Spleen (tissue), 11 donors: ENCODE results near the gene IFT52. TPM values are rescaled to one million over a fixed set of nuclear protein-coding genes. Genes with fewer than 3 reads are reported as not detected.

Source experiments
- DNase-seq: peaks from one replicate; pipeline ENCODE4 v3.0.0-alpha.2; 2020
- H3K27ac ChIP-seq, 8 donors: fragments of 200-600 bp; sonication (generic) in 7 of 8; 1 replicate in 4 of 8; 2 replicates in 4 of 8; pipeline versions ENCODE4 v1.5.0 to v1.8.0; 2016 to 2021; ENCODE audit warnings: inconsistent platforms in 4 of 8, mild to moderate bottlenecking in 4 of 8, moderate library complexity in 1 of 8
- H3K27me3 ChIP-seq, 7 donors: fragments of 200-600 bp; sonication (generic) in 6 of 7; replicated peaks in 1 of 7; 1 replicate in 4 of 7; 2 replicates in 3 of 7; pipeline versions ENCODE4 v1.5.0 to v1.8.0; 2016 to 2021; ENCODE audit warnings: inconsistent platforms in 3 of 7, mild to moderate bottlenecking in 1 of 7
- H3K36me3 ChIP-seq, 6 donors: fragments of 200-600 bp; sonication (generic) in 5 of 6; 1 replicate in 4 of 6; 2 replicates in 2 of 6; pipeline versions ENCODE4 v1.5.0 to v1.8.0; 2016 to 2021; ENCODE audit warnings: inconsistent platforms in 2 of 6
- H3K4me1 ChIP-seq, 6 donors: fragments of 200-600 bp; sonication (generic) in 5 of 6; 1 replicate in 3 of 6; 2 replicates in 3 of 6; pipeline versions ENCODE4 v1.5.0 to v1.8.0; 2016 to 2021; ENCODE audit warnings: inconsistent platforms in 3 of 6
- H3K4me3 ChIP-seq, 8 donors: fragments of 200-600 bp; sonication (generic) in 7 of 8; 1 replicate in 4 of 8; 2 replicates in 4 of 8; pipeline versions ENCODE4 v1.5.0 to v1.8.0; 2016 to 2021; ENCODE audit warnings: inconsistent platforms in 4 of 8, mild to moderate bottlenecking in 4 of 8, moderate library complexity in 2 of 8
- H3K9me3 ChIP-seq, 8 donors: fragments of 200-600 bp; sonication (generic) in 7 of 8; 1 replicate in 4 of 8; 2 replicates in 4 of 8; pipeline versions ENCODE4 v1.5.0 to v1.8.0; 2016 to 2021; ENCODE audit warnings: inconsistent platforms in 4 of 8
- POLR2A ChIP-seq, 3 donors: fragments of 450-650 bp; IDR thresholded peaks; one replicate each; pipeline ENCODE4 v1.5.1; 2017; ENCODE audit warnings: antibody characterized with exemption in 3 of 3, mild to moderate bottlenecking in 1 of 3
- POLR2AphosphoS5 ChIP-seq, 3 donors: sonication (generic); formaldehyde crosslinking; IDR thresholded peaks; one replicate each; pipeline ENCODE4 v1.5.1; 2017; ENCODE audit warnings: antibody characterized with exemption in 3 of 3
- whole genome bisulfite sequencing, 5 donors: extraction: QIAGEN DNeasy Blood & Tissue Kit in 3 of 5; methylation state at CpG; one replicate each; pipeline versions ENCODE4 v1.1.5 to v1.1.7; 2013 to 2018; 5-methylcytosine and 5-hydroxymethylcytosine counted together
- intact Hi-C: fragments of 100-400 bp; cut with DNase I; formaldehyde crosslinking; loops from one replicate; pipeline ENCODE4 v1.15.0; 2023; ENCODE audit warnings: low total_unique reads
- polyA plus RNA-seq, 3 donors: library from polyadenylated mRNA; stranded (reverse); fragments of 200-250 nt; gene quantifications; one replicate each; pipeline ENCODE4 v1.2.1, GENCODE V29; 2013
- total RNA-seq, 7 donors: library from RNA; depleted of rRNA in 3 of 7; stranded (reverse); fragments of >200 nt in 3 of 7; fragmentation: NEBNext Ultra II Directional in 4 of 7; extraction: Animal tissue kit (Norgen Biotek cat#: 25700) in 4 of 7; gene quantifications; one replicate each; pipeline versions ENCODE4 v1.1.0 to v1.2.1, GENCODE V29; 2016 to 2021
- TF ChIP-seq, protein P1 (sequence below), 11 experiments: fragments of 200-600 bp in 7 of 11; fragments of 450-650 bp in 4 of 11; sonication (generic) in 4 of 11; IDR thresholded peaks in 8 of 11; conservative IDR thresholded peaks in 3 of 11; 1 replicate in 7 of 11; 2 replicates in 4 of 11; pipeline versions ENCODE4 v1.4.0 to v1.8.0; 2016 to 2021; ENCODE audit warnings: antibody characterized with exemption in 11 of 11, inconsistent platforms in 4 of 11, mild to moderate bottlenecking in 1 of 11
- donor health status: healthy with polysubstance abuse.
- donor health status: DM: no; HTN: no; CAD: no; lungs with moderate emphysema.
- donor health status: DM: no; HTN: no; CAD: no.
- donor health status: Bipolar disorder and iron deficiency.
- donor health status: healthy.
- donor health status: DM: no; HTN: no; CAD: no.
- donor health status: DM: yes; HTN: yes; CAD: no.

IFT52 gene
- total and polyA plus RNA-seq, 10 donors = 14.4 to 26.4 (median 18.6) TPM

GRCh38 chr20:43548273-43548880 lies 42.4 kb upstream of the IFT52 start:
- Histone ChIP-seq H3K36me3 (peaks cover 0 to 39% (median 0%) of the 10 kb centered on the region in 6 donors), H3K27ac (no peak overlapping the region), H3K4me1 (no peaks in the 10 kb centered on the region), H3K4me3 (no peak overlapping the region), H3K27me3 (no peaks in the 10 kb centered on the region), H3K9me3 (peaks cover 0 to 8% (median 5%) of the 10 kb centered on the region in 8 donors)
- DNase-seq = peak; percentile 25
- TF ChIP-seq POLR2A (IDR thresholded peaks at IDR 0.05) = no peak
- TF ChIP-seq, protein P1, sequence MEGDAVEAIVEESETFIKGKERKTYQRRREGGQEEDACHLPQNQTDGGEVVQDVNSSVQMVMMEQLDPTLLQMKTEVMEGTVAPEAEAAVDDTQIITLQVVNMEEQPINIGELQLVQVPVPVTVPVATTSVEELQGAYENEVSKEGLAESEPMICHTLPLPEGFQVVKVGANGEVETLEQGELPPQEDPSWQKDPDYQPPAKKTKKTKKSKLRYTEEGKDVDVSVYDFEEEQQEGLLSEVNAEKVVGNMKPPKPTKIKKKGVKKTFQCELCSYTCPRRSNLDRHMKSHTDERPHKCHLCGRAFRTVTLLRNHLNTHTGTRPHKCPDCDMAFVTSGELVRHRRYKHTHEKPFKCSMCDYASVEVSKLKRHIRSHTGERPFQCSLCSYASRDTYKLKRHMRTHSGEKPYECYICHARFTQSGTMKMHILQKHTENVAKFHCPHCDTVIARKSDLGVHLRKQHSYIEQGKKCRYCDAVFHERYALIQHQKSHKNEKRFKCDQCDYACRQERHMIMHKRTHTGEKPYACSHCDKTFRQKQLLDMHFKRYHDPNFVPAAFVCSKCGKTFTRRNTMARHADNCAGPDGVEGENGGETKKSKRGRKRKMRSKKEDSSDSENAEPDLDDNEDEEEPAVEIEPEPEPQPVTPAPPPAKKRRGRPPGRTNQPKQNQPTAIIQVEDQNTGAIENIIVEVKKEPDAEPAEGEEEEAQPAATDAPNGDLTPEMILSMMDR (IDR thresholded peaks at IDR 0.05 in 8 of 11, conservative IDR thresholded peaks at IDR 0.05 in 3 of 11) = no peak
- no peak for TF ChIP-seq POLR2AphosphoS5 (IDR thresholded peaks at IDR 0.05)
- WGBS, 5 donors = 67 to 80% (median 69%) methylated on average over 5 of the region's 5 CpGs
- intact Hi-C loops = no loop called here

DNA sequence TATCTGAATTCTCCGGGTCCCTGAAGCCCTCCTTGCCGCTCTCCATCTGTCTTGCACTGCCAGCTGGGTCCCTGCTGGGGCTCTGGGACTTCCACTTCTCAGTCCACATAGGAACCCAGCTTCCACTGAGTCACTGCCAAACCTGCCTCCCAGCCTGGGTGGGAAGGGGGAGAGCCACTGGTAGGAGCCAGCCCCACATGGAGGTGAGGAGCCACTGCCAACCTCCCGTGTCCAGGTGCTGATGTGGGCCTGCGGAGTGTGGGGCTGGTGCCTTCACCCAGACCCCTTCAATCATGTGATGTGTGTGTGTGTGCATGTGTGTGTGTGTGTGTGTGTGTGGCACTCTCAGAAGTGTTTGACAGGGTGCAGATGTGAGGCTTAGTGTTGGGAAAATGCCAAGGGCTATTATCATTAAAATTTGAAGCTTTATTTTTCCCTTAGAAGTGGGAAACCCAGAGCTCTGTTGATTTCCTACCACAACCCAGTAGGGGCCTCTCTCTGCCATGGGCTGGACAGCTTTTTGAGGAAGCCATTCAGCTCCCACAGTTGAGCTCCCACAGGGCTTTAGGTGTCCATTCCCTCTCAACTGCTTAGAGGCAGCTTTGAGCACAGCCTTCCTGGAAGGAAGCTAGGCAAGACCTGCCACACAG lies 41.2 kb upstream of the IFT52 start:
- peak; percentile 38 for DNase-seq
- TF ChIP-seq POLR2A (IDR thresholded peaks at IDR 0.05) = no peak
- TF ChIP-seq, protein P1 (IDR thresholded peaks at IDR 0.05 in 8 of 11, conservative IDR thresholded peaks at IDR 0.05 in 3 of 11) = no peak
- TF ChIP-seq POLR2AphosphoS5 (IDR thresholded peaks at IDR 0.05) = no peak
- intact Hi-C loops = no loop called here
- 87 to 98% (median 93%) methylated on average over 4 of the region's 4 CpGs for WGBS, 5 donors
- H3K4me3 ChIP-seq = no peak overlapping the region
- peaks cover 0 to 39% (median 0%) of the 10 kb centered on the region in 6 donors for H3K36me3 ChIP-seq
- no peaks in the 10 kb centered on the region for H3K27me3 ChIP-seq
- H3K4me1 ChIP-seq = no peaks in the 10 kb centered on the region
- H3K9me3 ChIP-seq = peaks cover 0 to 8% (median 5%) of the 10 kb centered on the region in 8 donors
- no peak overlapping the region for H3K27ac ChIP-seq

DNA sequence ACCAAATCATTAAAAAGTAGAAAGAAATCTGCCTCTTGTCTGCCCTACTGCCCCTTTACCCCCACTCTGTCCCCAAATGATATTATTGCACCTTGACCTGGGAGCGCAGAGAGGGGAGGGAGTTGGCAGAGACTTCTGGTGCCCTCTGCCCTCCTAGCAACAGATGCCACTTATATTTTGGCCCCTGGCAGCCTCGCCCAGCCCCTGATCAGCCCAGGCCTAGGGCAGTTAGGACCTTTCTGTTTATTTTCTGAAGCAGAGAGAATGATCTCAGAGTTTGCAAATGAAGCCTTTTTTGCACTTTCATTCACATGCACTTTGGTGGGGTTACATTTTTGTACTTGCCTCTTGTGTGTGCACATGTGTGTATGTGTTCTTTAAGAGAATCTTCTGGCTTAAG lies 40.3 kb upstream of the IFT52 start:
- intact Hi-C loops = no loop called here

DNA sequence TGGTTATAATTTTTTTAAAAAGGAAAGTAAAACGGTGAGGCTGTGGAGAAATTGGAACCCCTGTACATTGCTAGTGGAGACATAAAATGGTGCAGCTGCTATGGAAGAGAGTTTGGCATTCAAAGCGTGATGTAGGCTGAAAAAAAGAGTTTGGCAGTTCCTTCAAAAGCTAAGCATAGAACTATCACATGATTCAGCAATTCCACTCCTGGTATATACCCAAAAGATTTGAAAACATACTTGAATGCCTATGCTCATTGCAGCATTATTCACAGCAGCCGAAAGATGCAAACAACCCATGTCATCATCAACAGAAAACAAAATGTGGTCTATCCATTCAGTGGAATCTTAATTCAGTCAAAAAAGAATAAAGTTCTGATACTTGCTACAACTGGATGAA lies 36.4 kb upstream of the IFT52 start:
- intact Hi-C loops = no loop called here
- Histone ChIP-seq H3K27ac (no peak overlapping the region), H3K36me3 (peaks cover 0 to 5% (median 0%) of the 10 kb centered on the region in 6 donors), H3K4me3 (no peak overlapping the region), H3K9me3 (no peaks in the 10 kb centered on the region), H3K27me3 (no peaks in the 10 kb centered on the region), H3K4me1 (peaks cover 0 to 30% (median 3%) of the 10 kb centered on the region in 6 donors)
- WGBS, 5 donors = 58 to 86% (median 72%) methylated on average over 3 of the region's 3 CpGs
- TF ChIP-seq POLR2AphosphoS5 (IDR thresholded peaks at IDR 0.05) (no peak), POLR2A (IDR thresholded peaks at IDR 0.05) (no peak)
- TF ChIP-seq, protein P1 (IDR thresholded peaks at IDR 0.05 in 8 of 11, conservative IDR thresholded peaks at IDR 0.05 in 3 of 11) = no peak
- DNase-seq = no peak

More for the DNA sequence above, 40.3 kb upstream of the IFT52 start:
- no peak overlapping the region for H3K27ac ChIP-seq
- no peaks in the 10 kb centered on the region for H3K27me3 ChIP-seq
- H3K4me1 ChIP-seq = no peaks in the 10 kb centered on the region
- TF ChIP-seq, protein P1 (IDR thresholded peaks at IDR 0.05 in 8 of 11, conservative IDR thresholded peaks at IDR 0.05 in 3 of 11) = no peak
- TF ChIP-seq POLR2A (IDR thresholded peaks at IDR 0.05) (no peak), POLR2AphosphoS5 (IDR thresholded peaks at IDR 0.05) (no peak)
- 81 to 93% (median 88%) methylated on average over 2 of the region's 2 CpGs for WGBS, 5 donors
- DNase-seq = peak; percentile 32
- H3K9me3 ChIP-seq = peaks cover 0 to 8% (median 5%) of the 10 kb centered on the region in 8 donors
- peaks cover 0 to 29% (median 0%) of the 10 kb centered on the region in 6 donors for H3K36me3 ChIP-seq
- no peak overlapping the region for H3K4me3 ChIP-seq
